Measurements from ENCODE around the gene ARID4B.
"Not testable (repeated sequence)": the region's sequence is repeated elsewhere in the genome, so short reads cannot be mapped to it uniquely, and the experiment has no call there.

Gene ARID4B

DNA sequence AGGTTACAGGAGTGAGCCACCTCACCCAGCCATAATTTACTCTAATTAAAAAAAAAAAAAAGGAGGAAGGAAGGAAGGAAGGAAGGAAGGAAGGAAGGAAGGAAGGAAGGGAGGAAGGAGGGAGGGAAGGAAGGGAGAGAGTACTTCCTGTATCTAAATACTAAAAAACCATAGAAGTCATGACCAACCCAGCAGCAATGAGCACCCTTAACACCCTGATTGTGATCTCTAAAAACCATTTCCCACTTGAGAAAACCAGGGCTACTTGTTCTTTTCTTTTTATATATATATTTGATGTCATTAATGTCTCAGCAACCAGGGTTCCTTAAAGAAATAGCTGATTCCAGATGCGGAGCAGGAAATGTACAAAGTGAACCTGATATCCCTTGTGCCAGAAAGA lies 31.2 kb downstream of the ARID4B start:
- no peak for DNase-seq (ENCODE audit: low spot score)

DNA sequence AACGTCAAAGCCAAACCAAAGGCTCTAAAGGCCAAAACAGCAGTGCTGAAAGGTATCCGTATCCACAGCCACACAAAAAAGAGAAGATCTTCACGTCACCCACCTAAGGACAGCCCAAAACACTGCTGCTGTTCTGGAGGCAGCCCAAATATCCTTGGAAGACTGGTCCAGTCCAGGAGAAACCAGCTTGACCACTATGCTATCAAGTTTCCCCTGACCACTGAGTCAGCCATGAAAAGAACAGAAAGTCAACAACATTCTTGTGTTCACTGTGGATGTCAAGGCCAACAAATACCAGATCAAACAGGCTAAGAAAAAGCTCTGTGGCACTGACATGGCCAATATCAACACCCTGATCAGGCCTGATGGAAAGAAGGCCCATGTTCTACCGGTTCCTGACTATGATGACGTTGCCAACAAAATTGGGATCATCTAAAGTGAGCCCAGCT lies 32.1 kb downstream of the ARID4B start:
- no peak for DNase-seq (ENCODE audit: low spot score)

DNA sequence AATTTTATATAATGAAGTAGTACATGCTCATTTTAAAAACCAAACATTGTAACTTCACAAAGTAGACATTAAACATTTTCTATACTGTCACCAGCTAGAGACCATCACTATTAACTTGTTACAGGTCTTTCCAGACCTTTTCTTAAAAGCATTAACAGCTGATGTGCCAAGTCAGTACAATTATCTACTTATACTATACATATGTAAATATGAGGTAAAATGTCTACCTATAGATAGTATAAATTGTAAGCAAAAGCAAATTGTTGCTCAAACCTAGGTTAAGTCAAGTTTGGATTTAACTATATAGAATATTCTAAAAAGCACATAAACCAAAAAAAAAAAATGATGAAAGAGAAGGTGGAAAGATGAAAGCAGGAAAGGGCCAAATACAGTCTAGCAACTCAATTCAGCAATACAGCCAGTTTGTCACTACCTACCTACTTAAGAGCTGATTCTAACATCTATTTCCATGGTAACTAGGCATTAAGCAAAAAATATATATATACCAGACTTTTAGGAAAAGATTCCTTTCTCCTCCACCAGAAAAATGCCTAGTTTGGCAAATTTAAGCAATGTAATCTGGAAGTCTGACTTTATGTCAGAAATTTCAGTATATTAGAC lies 34.5 kb downstream of the ARID4B start:
- DNase-seq (ENCODE audit: low spot score) = no peak

DNA sequence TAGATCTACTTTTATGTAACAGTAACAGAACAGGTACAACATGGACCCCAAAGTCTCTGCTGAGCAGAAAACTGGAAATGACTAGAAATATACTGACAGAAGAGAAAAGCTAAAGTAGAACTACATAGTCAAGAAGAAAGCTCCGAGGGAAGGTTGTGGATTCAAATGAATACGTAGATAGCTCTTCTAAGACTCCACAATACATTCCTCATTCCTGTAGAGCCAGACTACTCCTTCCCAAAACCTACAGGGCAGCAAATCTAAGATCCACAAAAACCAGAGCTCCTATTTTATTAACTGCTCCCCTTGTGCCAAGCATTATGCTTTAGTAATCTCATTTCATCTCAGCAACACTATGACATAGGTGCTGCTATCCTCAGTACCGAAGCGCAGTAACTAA lies 35.2 kb downstream of the ARID4B start:
- no peak for DNase-seq (ENCODE audit: low spot score)

DNA sequence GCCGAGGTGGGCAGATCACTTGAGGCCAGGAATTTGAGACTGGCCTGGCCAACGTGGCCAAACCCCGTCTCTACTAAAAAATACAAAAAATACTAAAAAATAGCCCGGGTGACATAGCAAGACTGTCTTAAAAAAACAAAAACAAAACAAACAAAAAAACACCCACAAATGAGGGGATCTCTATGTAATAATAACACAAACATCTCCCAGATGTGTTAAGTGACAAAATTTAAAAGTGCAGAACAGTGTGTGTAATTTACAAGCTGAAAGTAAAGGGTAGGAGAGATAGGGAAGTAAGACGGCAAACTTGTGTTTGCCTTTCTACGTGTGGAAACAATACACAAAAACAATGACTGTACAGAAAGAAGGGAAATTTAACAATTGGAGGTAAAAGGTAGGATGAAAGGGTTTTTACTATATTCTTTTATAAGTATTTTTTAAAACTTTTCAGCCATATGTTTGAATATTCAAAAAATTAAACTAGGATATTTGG lies 36.3 kb downstream of the ARID4B start:
- no peak for DNase-seq (ENCODE audit: low spot score)

DNA sequence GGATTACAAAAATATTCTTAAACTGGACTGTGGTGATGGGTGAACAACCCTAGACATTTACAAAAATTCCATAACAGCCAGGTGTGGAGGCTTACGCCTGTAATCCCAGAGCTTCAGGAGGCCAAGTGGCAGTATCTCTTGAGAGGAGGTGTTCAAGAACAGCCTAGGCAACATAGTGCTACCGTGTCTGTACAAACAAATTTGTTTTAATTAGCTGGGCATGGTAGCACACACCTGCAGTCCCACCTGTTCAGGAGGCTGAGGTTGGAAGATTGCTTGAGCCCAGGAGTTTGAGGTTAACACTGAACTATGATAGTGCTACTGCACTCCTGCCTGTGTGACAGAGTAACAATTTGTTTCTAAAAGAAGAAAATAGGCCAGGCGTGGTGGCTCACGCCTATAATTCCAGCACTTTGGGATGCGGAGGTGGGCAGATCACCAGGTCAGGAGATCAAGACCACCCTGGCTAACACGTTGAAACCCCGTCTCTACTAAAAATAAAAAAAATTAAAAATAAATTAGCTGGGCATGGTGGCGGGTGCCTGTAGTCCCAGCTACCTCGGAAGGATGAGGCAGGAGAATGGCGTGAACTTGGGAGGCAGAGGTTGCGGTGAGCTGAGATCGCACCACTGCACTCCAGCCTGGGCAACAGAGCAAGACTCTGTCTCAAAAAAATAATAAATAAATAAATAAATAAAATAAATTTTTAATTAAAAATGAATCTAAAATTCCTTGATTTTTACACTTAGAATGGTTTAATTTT lies 37.1 kb downstream of the ARID4B start:
- DNase-seq (ENCODE audit: low spot score) = no peak

DNA sequence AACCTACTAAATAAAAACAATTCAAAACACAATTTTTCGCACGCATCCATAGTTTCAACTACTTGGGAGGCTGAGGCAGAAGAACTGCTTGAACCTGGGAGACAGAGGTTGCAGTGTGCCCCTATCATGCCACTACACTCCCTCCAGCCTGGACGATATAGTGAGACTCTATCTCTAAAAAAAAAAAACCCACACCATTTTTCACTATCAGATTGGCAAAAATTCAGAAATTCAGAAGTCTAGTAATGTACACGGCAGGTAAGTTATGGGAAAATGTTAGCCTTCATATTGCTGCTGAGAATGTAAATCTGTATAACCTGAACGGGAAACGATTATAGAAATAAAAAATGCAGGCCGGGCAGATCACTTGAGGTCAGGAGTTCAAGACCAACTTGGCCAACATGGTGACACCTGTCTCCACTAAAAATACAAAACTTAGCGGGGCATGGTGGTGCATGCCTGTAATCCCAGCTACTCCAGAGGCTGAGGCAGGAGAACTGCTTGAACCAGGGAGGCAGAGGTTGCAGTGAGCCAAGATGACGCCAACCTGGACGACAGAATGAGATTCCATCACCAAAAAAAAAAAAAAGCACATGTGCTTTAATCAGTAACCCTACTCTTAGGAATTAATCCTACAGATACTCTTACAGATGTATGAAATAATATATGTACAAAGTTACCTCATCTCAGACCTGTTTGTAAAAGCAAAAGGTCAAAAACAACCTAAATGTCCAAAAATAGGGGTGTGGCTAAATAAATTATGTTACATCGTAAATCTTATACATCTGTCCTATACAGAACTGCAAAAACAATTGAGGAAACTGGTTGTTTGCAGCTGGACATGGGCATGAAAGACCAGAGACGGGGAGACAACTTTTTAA lies 37.9 kb downstream of the ARID4B start:
- no peak for DNase-seq (ENCODE audit: low spot score)

DNA sequence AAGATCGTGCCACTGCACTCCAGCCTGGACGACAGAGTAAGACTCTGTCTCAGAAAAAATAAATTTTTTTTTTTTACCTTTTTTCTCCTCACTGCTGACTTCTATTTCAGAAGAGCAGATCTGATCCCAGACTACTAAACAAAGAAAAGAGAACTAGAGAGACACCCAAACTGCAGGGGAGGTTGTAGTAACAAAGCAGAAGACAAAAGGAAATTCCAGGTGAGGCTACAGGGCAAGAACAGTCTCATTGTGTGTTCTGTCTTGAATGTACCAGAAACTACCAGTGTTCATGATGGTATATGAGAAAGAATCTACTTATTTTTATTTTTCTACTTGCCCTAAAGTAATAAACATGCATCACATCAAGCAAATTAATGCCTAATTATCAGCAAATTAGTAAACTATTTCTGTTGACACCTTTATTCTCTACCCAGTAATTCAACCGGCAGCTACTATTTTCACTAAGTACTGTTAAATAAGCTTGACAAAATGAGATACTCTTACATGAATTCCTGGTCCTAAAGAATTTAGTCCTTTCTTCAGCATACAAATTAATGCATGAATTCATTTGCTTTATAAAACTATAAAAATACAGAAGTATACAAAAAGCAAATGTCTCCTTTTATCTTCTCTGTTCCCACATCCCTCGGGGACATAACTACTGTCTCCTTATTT lies 40.6 kb downstream of the ARID4B start:
- DNase-seq (ENCODE audit: low spot score) = no peak

DNA sequence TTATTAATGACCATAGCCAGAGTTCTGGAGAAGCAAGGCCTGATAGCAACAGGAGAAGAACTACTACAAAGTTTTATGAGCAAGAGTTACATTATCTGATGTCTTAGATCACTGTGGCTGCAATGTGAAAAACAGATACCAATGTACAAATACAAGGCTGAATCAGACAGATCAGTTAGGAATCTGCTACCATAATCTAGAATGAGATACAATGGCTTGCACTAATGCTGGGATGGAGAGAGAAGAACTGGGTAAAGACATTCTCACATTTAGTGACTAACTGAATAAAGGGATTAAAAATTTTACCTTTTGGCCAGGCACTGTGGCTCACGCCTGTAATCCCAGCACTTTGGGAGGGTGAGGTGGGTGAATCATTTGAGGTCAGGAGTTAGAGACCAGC lies 41.3 kb downstream of the ARID4B start:
- no peak for DNase-seq (ENCODE audit: low spot score)

DNA sequence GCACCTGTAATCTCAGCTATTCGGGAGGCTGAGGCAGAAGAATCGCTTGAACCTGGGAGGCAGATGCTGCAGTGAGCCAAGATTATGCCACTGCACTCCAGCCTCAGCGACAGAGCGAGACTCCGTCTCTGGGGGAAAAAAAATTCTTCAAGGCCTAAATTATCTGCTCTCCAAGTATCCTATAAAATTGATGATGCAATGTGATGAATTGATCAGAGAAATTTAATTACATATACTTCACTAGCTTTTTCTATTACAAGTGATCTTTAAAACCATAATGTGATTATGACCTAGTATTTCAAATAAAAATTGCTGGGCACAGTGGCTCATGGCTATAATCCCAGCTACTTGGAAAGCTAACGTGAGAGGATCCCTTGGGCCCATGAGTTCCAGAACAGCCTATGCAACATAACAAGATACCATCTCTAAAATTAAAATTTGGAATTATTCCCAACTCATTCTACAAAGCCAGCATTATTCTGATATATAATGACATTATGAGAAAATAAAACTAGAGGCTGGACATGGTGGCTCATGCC lies 43.7 kb downstream of the ARID4B start:
- no peak for DNase-seq (ENCODE audit: low spot score)

DNA sequence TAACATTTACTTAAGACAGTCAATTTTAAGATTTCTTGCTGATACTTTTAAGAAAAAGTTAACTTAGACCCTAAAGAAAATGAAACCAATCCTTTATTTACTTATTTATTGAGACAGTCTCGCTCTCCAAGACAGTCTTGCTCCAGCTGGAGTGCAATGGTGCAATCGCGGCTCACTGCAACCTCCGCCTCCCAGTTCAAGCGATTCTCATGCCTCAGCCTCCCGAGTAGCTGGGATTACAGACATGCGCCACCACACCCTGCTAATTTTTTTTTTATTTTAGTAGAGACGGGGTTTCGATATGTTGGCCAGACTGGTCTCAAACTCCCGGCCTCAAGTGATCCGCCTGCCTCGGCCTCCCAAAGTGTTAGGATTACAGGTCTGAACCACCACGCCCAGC lies 44.3 kb downstream of the ARID4B start:
- not testable (repeated sequence) for DNase-seq (ENCODE audit: low spot score)

DNA sequence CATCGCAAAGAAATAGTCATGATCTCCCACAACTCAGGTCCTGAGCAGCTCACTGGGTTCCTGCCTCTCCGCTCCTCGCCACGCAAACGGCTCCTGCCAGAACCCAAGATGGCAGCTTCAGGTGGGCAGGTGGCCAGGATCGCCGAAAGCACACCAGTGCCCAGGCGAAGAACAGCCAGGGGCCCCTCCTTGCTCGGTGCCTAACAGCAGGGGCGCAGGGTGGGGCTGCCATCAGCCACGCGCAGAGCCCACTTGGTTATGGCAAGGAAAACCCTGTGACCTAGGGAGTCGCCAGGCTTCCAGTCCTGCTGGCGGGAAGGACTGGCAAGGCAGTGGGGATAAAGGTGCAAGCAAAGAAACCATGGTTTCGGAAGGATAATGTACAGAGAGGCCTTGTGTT lies 47.5 kb downstream of the ARID4B start:
- DNase-seq (ENCODE audit: low spot score) = no peak

DNA sequence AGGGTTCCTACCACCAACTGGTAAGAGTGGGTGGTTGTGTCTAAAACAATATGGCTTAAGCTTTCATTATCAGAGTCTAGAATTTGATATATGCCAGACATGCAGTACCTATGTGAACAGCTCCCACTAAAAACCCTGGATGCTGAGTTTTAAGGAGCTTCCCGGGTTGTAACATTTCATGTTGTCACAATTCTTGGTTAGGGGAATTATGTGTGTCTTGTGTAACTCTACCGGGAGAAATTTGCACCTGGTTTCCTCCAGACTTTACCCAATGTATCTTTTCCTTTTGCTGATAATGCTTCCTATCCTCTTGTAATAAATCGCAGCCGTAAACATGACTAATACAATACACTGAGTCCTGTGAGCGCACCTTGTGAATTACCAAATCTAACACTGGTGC lies 48.3 kb downstream of the ARID4B start:
- DNase-seq (ENCODE audit: low spot score) = no peak

DNA sequence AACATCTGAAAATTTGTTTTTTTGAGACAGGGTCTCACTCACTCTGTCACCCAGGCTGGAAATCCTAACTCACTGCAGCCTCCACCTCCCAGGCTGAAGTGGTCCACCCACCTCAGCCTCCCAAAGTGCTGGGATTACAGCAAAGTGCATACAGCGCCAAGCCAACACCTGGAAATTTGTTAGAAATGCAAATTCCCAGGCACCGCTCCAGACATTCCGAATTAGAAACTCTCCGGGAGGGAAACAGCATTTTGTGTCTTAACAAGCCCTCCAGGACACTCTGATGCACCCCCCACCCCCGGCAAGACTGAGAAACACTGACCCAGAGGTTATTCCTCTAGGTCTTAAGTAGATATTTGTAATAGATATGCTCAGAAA lies 49.1 kb downstream of the ARID4B start:
- no peak for DNase-seq (ENCODE audit: low spot score)

DNA sequence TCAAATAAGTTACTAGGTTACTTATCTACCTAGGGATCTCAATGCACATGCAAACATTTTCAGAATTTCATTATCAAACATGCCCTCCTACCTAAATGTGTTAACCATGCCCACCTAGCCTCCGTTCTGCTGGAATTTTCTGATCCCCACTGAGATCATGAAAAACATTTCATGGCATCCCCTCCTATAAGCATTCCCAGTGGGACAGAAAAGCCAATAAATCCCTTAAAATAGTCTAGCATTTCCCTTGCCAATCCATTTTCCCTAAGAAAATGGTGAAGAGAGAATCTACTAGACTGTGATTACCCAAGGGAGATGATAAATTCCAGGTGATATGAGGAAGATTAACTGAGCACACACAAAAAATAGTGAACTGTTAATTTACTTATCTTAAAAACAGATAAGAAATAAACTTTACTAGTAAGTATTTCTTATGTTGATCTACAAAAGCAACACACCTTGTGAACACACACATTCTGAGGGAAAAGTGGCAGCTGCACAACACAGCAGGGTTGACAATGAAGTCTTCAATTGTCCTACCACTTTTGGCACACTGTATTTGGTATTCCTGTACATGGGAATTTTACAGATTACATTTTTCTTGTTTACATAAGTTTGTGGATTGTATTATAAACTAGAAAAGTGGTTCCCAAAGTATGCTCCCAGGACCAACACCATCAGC lies 49.6 kb downstream of the ARID4B start:
- no peak for DNase-seq (ENCODE audit: low spot score)

DNA sequence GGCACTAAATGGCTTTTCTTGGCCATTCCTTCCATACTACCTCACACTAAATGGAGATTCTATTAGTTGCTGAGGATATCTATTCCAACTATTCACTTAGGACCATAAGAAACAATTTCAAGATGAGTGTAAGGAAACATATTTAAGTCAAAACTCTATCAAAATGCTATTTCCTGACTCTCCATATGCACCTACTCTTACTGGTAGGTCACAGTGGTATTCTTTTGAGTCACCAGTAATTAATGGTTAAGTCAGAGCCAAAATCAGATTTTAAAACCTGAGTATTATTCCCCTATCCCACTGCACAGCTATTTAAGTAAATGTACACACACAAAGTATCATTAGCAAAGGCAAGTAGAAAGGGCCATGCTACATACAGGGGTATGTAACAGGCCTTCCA lies 50.3 kb downstream of the ARID4B start:
- DNase-seq (ENCODE audit: low spot score) = no peak

DNA sequence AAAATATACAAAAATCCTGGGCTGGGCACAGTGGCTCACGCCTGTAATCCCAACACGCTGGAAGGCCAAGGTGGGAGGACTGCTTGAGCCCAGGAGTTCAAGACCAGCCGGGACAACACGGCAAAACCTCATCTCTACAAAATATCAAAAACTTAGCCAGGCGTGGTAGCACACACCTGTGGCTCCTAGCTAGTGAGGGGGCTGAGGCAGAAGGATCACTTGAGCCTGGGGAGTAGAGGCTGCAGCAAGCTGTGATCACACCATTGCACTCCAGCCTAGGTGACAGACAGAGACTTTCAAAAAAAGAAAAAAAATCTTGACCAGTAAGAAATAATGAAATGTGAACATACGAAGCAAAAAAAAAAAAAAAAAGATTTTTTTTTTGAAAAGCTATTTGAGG lies 52.1 kb downstream of the ARID4B start:
- DNase-seq (ENCODE audit: low spot score) = no peak

DNA sequence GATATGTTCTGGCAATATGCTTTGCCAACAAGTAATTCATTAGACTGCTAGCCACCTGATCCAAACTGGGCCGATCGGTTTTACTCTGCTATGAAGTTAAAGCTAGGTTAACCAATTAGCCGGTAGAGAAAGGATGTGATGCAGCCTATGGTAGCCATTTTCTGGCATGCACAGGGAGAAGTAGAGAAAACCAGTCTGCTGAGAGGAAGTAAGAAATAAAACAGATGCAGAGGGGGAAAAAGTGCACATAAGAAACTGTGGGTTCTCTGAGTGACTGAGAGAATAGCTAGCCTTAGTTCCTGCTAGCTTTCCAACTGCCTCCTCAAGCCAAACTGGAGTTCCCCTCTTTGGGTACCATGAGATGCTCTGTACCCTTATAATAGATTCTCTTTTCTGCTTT lies 52.8 kb downstream of the ARID4B start:
- peak; percentile 16 for DNase-seq (ENCODE audit: low spot score)

DNA sequence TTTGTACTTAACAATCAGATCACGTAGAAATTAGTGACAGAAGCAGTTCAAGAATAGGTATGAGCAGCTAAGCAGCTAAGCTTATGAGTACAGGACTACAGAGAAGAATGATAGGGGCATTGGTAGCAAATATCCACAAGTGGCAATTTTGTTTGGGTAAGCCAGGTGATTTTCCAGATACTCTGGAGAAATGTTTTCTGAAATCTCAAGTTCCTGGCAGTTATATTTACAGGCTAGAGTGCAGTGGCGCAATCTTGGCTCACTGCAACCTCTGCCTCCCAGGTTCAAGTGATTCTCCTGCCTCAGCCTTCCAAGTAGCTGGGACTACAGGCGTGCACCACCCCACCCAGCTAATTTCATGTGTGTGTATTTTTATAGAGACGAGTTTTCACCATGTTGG lies 55.1 kb downstream of the ARID4B start:
- no peak for DNase-seq (ENCODE audit: low spot score)

DNA sequence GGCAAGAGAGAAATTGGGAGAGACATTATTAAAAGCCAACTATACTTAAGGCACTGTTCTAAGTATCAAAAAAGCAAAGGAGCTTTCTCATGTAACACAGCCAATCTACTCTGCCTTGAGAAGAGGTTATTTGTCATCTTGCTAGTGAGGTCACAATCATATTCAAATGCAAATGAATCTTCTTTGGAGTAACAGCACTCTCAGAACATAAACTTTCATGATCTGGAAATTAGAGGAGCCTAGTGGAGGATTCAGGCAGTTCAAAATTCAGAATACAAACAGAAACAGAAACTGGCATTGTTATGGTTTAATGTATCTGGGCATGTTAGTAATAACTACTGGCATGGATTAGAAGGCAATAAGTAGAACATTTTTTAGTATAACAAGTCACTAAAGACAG lies 57.4 kb downstream of the ARID4B start:
- peak; percentile 32 for DNase-seq (ENCODE audit: low spot score)

DNA sequence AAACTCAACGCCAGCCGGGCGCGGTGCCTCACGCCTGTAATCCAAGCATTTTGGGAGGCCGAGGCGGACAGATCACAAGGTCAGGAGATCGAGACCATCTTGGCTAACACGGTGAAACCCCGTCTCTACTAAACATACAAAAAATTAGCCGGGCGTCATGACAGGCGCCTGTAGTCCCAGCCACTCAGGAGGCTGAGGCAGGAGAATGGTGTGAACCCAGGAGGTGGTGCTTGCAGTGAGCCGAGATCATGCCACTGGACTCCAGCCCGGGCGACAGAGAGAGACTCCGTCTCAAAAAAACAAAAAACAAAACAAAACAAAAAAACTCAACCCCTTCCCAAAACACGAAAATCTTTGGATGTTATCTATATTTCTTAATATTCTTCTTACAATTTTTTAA lies 58.0 kb downstream of the ARID4B start:
- DNase-seq (ENCODE audit: low spot score) = not testable (repeated sequence)
